Measurements from ENCODE around the gene AQP6.

AQP6 gene

GRCh38 chr12:49942921-49943624 is 29.7 kb upstream of the AQP6 start:
- no peak for DNase-seq (ENCODE audit: low read depth)

GRCh38 chr12:49943625-49943960 is 29.2 kb upstream of the AQP6 start:
- DNase-seq (ENCODE audit: low read depth): no peak

GRCh38 chr12:49944046-49944445 is 28.7 kb upstream of the AQP6 start:
- no peak for DNase-seq (ENCODE audit: low read depth)

- DNase-seq (ENCODE audit: low read depth): no peak
Observed at GRCh38 chr12:49944718-49945117, 28.0 kb upstream of the AQP6 start.

GRCh38 chr12:49945394-49946080 is 27.2 kb upstream of the AQP6 start:
- DNase-seq (ENCODE audit: low read depth): peak; percentile 62

GRCh38 chr12:49946086-49946485 is 26.7 kb upstream of the AQP6 start:
- DNase-seq (ENCODE audit: low read depth): no peak

GRCh38 chr12:49946497-49946896 is 26.2 kb upstream of the AQP6 start:
- no peak for DNase-seq (ENCODE audit: low read depth)

- no peak for DNase-seq (ENCODE audit: low read depth)
Observed at GRCh38 chr12:49947593-49948226, 25.0 kb upstream of the AQP6 start.

- DNase-seq (ENCODE audit: low read depth): no peak
Observed at GRCh38 chr12:49948866-49949845, 23.6 kb upstream of the AQP6 start.

- no peak for DNase-seq (ENCODE audit: low read depth)
Observed at GRCh38 chr12:49949866-49950265, 22.9 kb upstream of the AQP6 start.

- no peak for DNase-seq (ENCODE audit: low read depth)
Observed at GRCh38 chr12:49950273-49951251, 22.2 kb upstream of the AQP6 start, which contains the start of gene AQP2. Gene AQP2 (plus strand): TSS chr12:49950737. CDS start chr12:49950831, 94 bp downstream.

GRCh38 chr12:49951411-49952240 is 21.1 kb upstream of the AQP6 start:
- DNase-seq (ENCODE audit: low read depth): no peak

GRCh38 chr12:49952391-49953055 is 20.2 kb upstream of the AQP6 start:
- no peak for DNase-seq (ENCODE audit: low read depth)

GRCh38 chr12:49953151-49953550 is 19.6 kb upstream of the AQP6 start:
- no peak for DNase-seq (ENCODE audit: low read depth)

GRCh38 chr12:49953961-49954846 is 18.5 kb upstream of the AQP6 start:
- no peak for DNase-seq (ENCODE audit: low read depth)

GRCh38 chr12:49954863-49955830 is 17.6 kb upstream of the AQP6 start:
- no peak for DNase-seq (ENCODE audit: low read depth)

Measured in T follicular helper cell (primary cell).